B cell (primary cell): ENCODE data around the gene ABCD1. TPM values are rescaled to one million over a fixed set of nuclear protein-coding genes. Genes with fewer than 3 reads are reported as not detected.
"Not testable (repeated sequence)": the region's sequence is repeated elsewhere in the genome, so short reads cannot be mapped to it uniquely, and the experiment has no call there.

Experiments used
- ATAC-seq: fragments of 200-7000 bp; cut with Tn5 transposase; one replicate; pipeline ENCODE4 v1.10.0; 2021; ENCODE audit warnings: low read depth, mild to moderate bottlenecking, moderate number of reproducible peaks, moderate library complexity
- CTCF ChIA-PET: fragments of 350-600 bp; sonication (Branson Sonifier 250); formaldehyde crosslinking; loops from one replicate; lab custom pipeline; 2021; ENCODE audit warnings: antibody characterized with exemption, inconsistent platforms; lab: Charles Lee
- POLR2A ChIA-PET: fragments of 350-600 bp; sonication (Branson Sonifier 250); formaldehyde crosslinking; loops from one replicate; lab custom pipeline; 2021; ENCODE audit warnings: antibody characterized with exemption; lab: Charles Lee
- DNase-seq: peaks from one replicate; pipeline ENCODE4 v3.0.0; 2013
- H2AFZ ChIP-seq: 2 replicates; pipeline ENCODE4 v1.6.1; 2012; ENCODE audit warnings: mild to moderate bottlenecking, low read depth, low read length; ENCODE audit not compliant: insufficient read depth, poor library complexity, severe bottlenecking
- H3K27ac ChIP-seq, 2 donors: 1 replicate in 1 of 2; 2 replicates in 1 of 2; pipeline ENCODE4 v1.5.1; 2012 to 2013; ENCODE audit warnings: low read length in 2 of 2, mild to moderate bottlenecking in 2 of 2, moderate library complexity in 1 of 2
- H3K27me3 ChIP-seq, 4 experiments: fragments of 200-600 bp in 1 of 4; sonication (generic) in 1 of 4; replicated peaks in 1 of 4; 1 replicate in 2 of 4; 2 replicates in 2 of 4; pipeline versions ENCODE4 v1.6.1 to v1.7.0; 2013 to 2016; ENCODE audit warnings: low read length in 3 of 4, mild to moderate bottlenecking in 2 of 4, mixed read lengths in 1 of 4, moderate library complexity in 1 of 4; ENCODE audit not compliant: insufficient read depth in 4 of 4, control insufficient read depth in 3 of 4; ENCODE audit errors: control extremely low read depth in 1 of 4
- H3K36me3 ChIP-seq, 2 experiments: replicated peaks in 1 of 2; 1 replicate in 1 of 2; 2 replicates in 1 of 2; pipeline versions ENCODE4 v1.6.1 to v1.7.1; 2013; ENCODE audit warnings: low read length in 1 of 2; ENCODE audit not compliant: insufficient read depth in 2 of 2, control insufficient read depth in 1 of 2; ENCODE audit errors: control extremely low read depth in 1 of 2, extremely low read depth in 1 of 2
- H3K4me1 ChIP-seq, 2 donors: fragments of 200-600 bp in 1 of 2; sonication (generic) in 1 of 2; 1 replicate in 1 of 2; 2 replicates in 1 of 2; pipeline versions ENCODE4 v1.5.1 to v1.6.1; 2013 to 2017; ENCODE audit warnings: low read length in 2 of 2; ENCODE audit not compliant: control insufficient read depth in 2 of 2, insufficient read depth in 2 of 2
- H3K4me2 ChIP-seq: replicated peaks from 2 replicates; pipeline ENCODE3; 2012; ENCODE audit warnings: mild to moderate bottlenecking, low read depth, low read length; ENCODE audit not compliant: poor library complexity, severe bottlenecking
- H3K4me3 ChIP-seq, 5 experiments: fragments of 200-600 bp in 1 of 5; sonication (generic) in 1 of 5; 1 replicate in 3 of 5; 2 replicates in 2 of 5; pipeline versions ENCODE4 v1.5.1 to v1.7.0; 2011 to 2016; ENCODE audit warnings: low read length in 4 of 5, mild to moderate bottlenecking in 4 of 5, low read depth in 2 of 5, control low read depth in 1 of 5, moderate library complexity in 1 of 5; ENCODE audit not compliant: insufficient read depth in 1 of 5; ENCODE audit errors: control extremely low read depth in 1 of 5, extremely low read depth in 1 of 5
- H3K79me2 ChIP-seq: fragments of 200-600 bp; sonication (generic); one replicate; pipeline ENCODE4 v1.6.0; 2016; ENCODE audit warnings: low read length; ENCODE audit not compliant: control insufficient read depth, insufficient read depth
- H3K9ac ChIP-seq: fragments of 200-600 bp; sonication (generic); 2 replicates; pipeline ENCODE4 v1.6.1; 2017; ENCODE audit warnings: mild to moderate bottlenecking, low read length, moderate library complexity
- H3K9me3 ChIP-seq, 3 donors: one replicate each; pipeline versions ENCODE4 v1.6.1 to v1.7.1; 2013; ENCODE audit warnings: low read length in 2 of 3; ENCODE audit not compliant: control insufficient read depth in 2 of 3, insufficient read depth in 1 of 3; ENCODE audit errors: control extremely low read depth in 1 of 3
- H4K20me1 ChIP-seq: 2 replicates; pipeline ENCODE4 v1.6.0; 2012; ENCODE audit warnings: mild to moderate bottlenecking, low read length; ENCODE audit not compliant: insufficient read depth, control insufficient read depth, poor library complexity, severe bottlenecking
- H3K27ac Mint-ChIP-seq: one replicate; pipeline ENCODE4 v1.8.0; 2021; ENCODE audit warnings: mixed read lengths
- H3K27me3 Mint-ChIP-seq: one replicate; pipeline ENCODE4 v1.8.0; 2021; ENCODE audit warnings: mixed read lengths
- H3K4me1 Mint-ChIP-seq: one replicate; pipeline ENCODE4 v1.8.0; 2021; ENCODE audit warnings: mixed read lengths
- H3K4me3 Mint-ChIP-seq: one replicate; pipeline ENCODE4 v1.8.0; 2021; ENCODE audit warnings: mixed read lengths
- H3K9me3 Mint-ChIP-seq: one replicate; pipeline ENCODE4 v1.8.0; 2022; ENCODE audit warnings: mixed read lengths; ENCODE audit not compliant: insufficient read depth
- CTCF ChIP-seq: fragments of 200-600 bp; IDR thresholded peaks from one replicate; pipeline ENCODE4 v1.8.0; 2022; ENCODE audit warnings: antibody characterized with exemption, mild to moderate bottlenecking
- EZH2 ChIP-seq: IDR thresholded peaks from 2 replicates; pipeline ENCODE4 v1.6.1; 2012; ENCODE audit warnings: borderline replicate concordance, low read depth, mild to moderate bottlenecking, moderate library complexity, low read length; ENCODE audit not compliant: insufficient read depth, poor library complexity, severe bottlenecking
- WGBS: methylation state at CpG from one replicate; pipeline ENCODE4 v1.1.5; 2013; ENCODE audit warnings: missing lambda C conversion rate; ENCODE audit not compliant: insufficient coverage; 5-methylcytosine and 5-hydroxymethylcytosine counted together
- intact Hi-C: fragments of 100-400 bp; cut with micrococcal nuclease; formaldehyde crosslinking; loops from one replicate; pipeline ENCODE4 v1.10.0; 2022
- polyA plus RNA-seq: library from polyadenylated mRNA; depleted of rRNA; stranded (reverse); fragments of >200 nt; gene quantifications from 2 replicates; pipeline ENCODE4 v1.2.3, GENCODE V29; 2012
- total RNA-seq, 2 donors: library from RNA; stranded (reverse); fragments of 120-200 nt in 1 of 2; gene quantifications; 1 replicate in 1 of 2; 2 replicates in 1 of 2; pipeline versions ENCODE4 v1.2.3 to v1.2.4, GENCODE V29; 2013 to 2022

The ABCD1 gene
- total and polyA plus RNA-seq, 2 donors (not counting 1 experiment from before 2014, with no cell fraction given): 9.7 to 12.2 TPM

- Mint-ChIP-seq H3K9me3 (no peaks in the 10 kb centered on the region), H3K4me3 (no peak overlapping the region), H3K4me1 (no peaks in the 10 kb centered on the region), H3K27me3 (no peaks in the 10 kb centered on the region), H3K27ac (no peak overlapping the region)
- ATAC-seq (no peak), DNase-seq (no peak)
- Histone ChIP-seq H3K4me2 (no peak overlapping the region), H2AFZ (no peak overlapping the region), H3K27ac (no peak overlapping the region), H3K27me3 (peaks cover 0 to 7% (median 0%) of the 10 kb centered on the region in 4 experiments), H4K20me1 (no peaks in the 10 kb centered on the region), H3K4me3 (no peak overlapping the region), H3K9me3 (no peaks in the 10 kb centered on the region), H3K9ac (no peak overlapping the region), H3K79me2 (no peaks in the 10 kb centered on the region), H3K36me3 (no peaks in the 10 kb centered on the region), H3K4me1 (no peaks in the 10 kb centered on the region)
- POLR2A ChIA-PET: no interaction called here
- 92% methylated on average over 6 of the region's 23 CpGs for WGBS
- no peak for TF ChIP-seq EZH2
- no peak for TF ChIP-seq CTCF
- intact Hi-C loops: no loop called here
- CTCF ChIA-PET: no interaction called here
Measured at GRCh38 chrX:153694687-153695270, 29.9 kb upstream of the ABCD1 start.

GRCh38 chrX:153696100-153696499 is 28.6 kb upstream of the ABCD1 start:
- H2AFZ ChIP-seq: no peak overlapping the region
- DNase-seq (no peak), ATAC-seq (no peak)
- no peaks in the 10 kb centered on the region for H3K79me2 ChIP-seq
- no peaks in the 10 kb centered on the region for H4K20me1 ChIP-seq
- intact Hi-C loops: no loop called here
- no peaks in the 10 kb centered on the region for H3K27me3 ChIP-seq
- no peak overlapping the region for H3K9ac ChIP-seq
- Mint-ChIP-seq H3K27ac (no peak overlapping the region), H3K4me1 (no peaks in the 10 kb centered on the region), H3K9me3 (no peaks in the 10 kb centered on the region), H3K27me3 (no peaks in the 10 kb centered on the region), H3K4me3 (no peak overlapping the region)
- H3K27ac ChIP-seq: no peak overlapping the region
- H3K9me3 ChIP-seq: no peaks in the 10 kb centered on the region
- TF ChIP-seq EZH2 (no peak), CTCF (no peak)
- WGBS: 93% methylated on average over 6 of the region's 15 CpGs
- CTCF ChIA-PET: interaction anchor here (0.6 kb wide), 1 partner anchor 224 kb away, joined by 3 read pairs; no protein-coding TSS in a partner anchor
- H3K4me2 ChIP-seq: no peak overlapping the region
- H3K4me1 ChIP-seq: no peaks in the 10 kb centered on the region
- no peak overlapping the region for H3K4me3 ChIP-seq
- POLR2A ChIA-PET: no interaction called here
- peaks cover 0 to 4% of the 10 kb centered on the region in 2 experiments for H3K36me3 ChIP-seq

- ATAC-seq, H3K9me3 Mint-ChIP-seq, H3K27me3 ChIP-seq, H4K20me1 ChIP-seq, DNase-seq, H3K4me3 ChIP-seq, CTCF ChIA-PET, H3K27ac Mint-ChIP-seq, H3K4me1 Mint-ChIP-seq, POLR2A ChIA-PET, H3K9me3 ChIP-seq, intact Hi-C loops, H3K79me2 ChIP-seq, H3K36me3 ChIP-seq, H3K4me3 Mint-ChIP-seq, H3K4me1 ChIP-seq, H2AFZ ChIP-seq, H3K4me2 ChIP-seq, H3K9ac ChIP-seq, H3K27ac ChIP-seq, H3K27me3 Mint-ChIP-seq: not testable (repeated sequence)
- 91% methylated on average over 7 of the region's 10 CpGs for WGBS
Measured at GRCh38 chrX:153696538-153696937, 28.1 kb upstream of the ABCD1 start.
